Measurements from ENCODE around the gene MS4A2.
A peak's percentile ranks its signal among the peaks of the same experiment; 100 is the strongest.
"Not testable (repeated sequence)": the region's sequence is repeated elsewhere in the genome, so short reads cannot be mapped to it uniquely, and the experiment has no call there.

Gene MS4A2

DNA sequence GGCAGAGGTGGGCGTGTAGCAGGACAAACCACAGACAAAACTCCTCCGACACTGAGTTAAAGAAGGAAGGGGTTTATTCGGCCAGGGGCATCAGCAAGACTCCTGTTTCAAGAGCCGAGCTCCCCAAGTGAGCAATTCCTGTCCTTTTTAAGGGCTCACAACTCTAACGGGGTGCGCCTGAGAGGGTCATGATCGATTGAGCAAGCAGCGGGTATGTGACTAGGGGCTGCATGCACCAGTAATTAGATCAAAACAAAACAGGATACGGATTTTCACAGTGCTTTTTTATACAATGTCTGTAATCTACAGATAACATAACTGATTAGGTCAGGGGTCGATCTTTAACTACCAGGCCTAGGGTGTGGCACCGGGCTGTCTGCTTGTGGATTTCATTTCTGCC is 12.9 kb downstream of the MS4A2 start:
- not testable (repeated sequence) for DNase-seq (ENCODE audit: low read depth)

DNA sequence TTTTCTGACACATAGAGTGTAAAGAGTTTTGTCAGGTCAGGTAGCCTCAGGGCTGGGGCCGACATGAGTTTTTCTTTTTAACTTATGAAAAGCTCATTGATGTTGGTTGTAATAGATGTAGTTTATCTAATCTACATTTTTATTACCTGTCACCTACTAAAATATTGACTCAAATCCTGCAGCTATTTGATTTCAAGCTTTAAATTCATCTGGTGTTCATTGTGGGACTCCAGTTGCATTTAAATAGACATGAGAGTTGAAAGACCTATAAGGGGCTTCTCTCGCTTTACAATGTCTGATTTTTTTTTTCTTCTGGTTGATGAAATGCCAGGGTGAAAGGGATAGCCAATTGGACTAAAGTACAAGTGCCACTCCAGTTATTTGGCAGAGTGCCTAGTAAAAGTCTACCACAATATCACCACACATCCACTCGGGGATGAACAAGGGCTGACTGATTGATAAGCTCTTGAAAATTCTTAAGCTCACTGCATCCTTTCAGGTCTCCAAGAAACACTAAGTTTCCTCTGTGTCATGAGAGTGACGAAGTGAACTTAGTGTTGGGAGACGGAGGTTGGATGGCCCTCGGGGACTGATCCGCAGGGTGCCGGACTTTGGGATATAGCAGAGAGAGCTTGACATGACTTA is 16.1 kb downstream of the MS4A2 start:
- not testable (repeated sequence) for DNase-seq (ENCODE audit: low read depth)

DNA sequence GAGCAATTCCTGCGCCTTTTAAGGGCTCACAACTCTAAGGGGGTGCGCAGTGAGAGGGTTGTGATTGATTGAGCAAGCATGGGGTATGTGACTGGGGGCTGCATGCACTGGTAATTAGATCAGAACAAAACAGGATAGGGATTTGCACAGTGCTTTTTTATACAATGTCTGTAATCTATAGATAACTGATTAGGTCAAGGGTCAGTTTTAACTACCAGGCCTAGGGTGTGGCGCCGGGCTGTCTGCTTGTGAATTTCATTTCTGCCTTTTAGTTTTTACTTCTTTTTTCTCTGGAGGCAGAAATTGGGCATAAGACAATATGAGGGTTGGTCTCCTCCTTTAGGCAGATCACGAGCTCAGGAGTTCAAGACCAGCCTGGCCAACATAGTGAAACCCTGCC is 20.2 kb downstream of the MS4A2 start:
- not testable (repeated sequence) for DNase-seq (ENCODE audit: low read depth)

DNA sequence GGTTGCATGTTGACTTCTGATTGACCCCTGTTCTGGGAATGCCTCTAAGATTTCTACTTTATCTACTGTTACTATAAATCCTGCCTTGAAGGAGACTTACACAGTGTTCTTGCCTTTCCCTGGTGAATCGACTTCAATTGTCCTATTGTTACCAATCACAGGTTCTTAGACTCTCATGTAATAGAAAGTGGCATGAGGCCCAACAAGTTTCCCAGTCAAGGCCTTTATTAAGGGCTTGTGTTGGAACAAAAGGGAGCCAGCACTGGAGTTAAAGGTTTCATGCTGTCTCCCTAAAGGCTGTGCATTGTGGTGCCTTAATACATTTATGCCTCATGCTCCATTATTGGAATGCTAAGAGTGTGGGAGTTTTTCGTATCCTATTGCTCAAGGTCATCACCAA is 23.3 kb downstream of the MS4A2 start:
- no peak for DNase-seq (ENCODE audit: low read depth)

DNA sequence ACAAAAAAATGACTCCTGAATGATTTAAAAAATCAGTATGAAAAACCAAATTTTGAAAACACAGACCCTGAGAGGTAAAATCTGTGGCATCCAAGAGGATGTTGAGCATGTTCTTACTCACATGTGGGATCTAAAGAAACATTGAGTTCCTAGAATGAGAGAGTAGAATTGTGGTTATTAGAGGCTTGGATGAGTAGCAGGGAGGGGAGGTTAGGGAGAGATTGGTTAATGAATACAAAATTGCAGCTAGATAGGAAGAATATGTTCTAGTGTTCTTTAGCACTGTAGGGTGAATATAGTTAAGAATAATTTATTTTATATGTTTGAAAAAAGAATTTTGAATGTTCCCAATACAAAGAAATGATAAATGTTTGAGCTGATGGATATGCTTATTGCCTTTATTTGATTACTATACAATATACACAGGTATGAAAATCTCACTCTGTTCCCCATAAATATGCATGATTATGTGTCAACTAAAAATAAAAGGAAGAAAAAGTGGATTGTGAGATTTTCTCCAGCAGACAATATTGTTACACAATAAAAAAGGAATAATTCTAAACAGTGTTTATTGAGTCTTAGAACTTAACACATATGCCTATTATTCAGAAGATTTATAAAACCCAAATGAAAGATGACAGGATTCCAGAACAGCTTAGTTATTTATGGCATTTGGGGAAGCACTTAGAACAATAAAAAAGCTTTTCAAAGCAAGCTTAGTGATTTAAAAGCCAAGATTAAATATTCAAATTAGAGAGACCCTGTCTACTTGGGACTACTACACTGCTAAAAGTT is 28.7 kb downstream of the MS4A2 start:
- no peak for DNase-seq (ENCODE audit: low read depth)

DNA sequence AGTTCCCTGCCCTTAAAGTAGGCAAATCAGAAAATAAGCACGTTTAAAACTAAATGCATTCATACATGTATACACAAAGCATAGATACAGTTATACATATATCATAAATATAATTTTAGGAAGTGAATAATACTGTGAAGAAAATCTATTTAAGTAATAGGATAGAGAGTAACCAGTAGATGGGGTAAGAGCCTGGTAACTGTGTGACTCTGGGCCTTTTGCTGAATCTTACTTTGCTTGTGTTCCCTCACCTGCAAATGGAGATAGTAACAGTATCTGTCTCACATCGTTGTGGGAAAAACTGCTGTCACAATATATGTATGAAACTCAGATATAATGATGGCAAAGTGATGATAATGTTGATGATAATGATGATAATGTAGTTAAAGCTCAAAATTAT is 29.9 kb downstream of the MS4A2 start:
- no peak for DNase-seq (ENCODE audit: low read depth)

DNA sequence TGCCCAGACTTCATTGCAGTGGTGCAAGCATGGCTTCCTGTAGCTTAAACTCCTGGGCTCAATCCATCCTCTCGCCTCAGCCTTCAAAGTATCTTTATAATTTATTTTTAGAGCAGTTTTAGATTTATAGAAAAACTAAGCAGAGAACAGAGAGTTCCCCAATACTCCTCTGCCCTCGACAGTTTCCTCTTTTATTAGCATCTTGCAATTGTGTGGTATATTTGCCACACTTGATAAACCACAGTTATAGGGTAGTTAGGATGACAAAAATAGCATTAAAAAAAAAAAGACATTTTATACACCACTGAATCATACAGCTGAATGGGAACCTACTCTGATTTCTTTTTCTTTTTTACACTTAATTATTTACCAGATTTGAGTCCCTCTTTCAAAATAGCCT is 31.2 kb downstream of the MS4A2 start:
- no peak for DNase-seq (ENCODE audit: low read depth)

DNA sequence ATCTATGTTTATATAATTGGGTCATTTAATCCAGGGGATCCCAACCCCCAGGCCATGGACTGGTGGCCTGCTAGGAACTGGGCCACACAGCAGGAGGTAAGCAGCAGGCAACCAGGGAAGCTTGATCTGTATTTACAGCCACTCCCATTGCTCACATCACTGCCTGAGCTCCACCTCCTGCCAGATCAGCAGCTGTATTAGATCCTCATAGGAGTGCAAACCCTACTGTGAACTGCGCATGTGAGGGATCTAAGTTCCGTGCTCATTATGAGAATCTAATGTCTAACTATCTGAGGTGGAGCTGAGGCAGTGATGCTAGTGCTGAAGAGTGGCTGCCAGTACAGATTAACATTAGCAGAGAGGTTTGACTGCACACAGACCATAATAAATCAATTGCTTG is 32.8 kb downstream of the MS4A2 start:
- no peak for DNase-seq (ENCODE audit: low read depth)

DNA sequence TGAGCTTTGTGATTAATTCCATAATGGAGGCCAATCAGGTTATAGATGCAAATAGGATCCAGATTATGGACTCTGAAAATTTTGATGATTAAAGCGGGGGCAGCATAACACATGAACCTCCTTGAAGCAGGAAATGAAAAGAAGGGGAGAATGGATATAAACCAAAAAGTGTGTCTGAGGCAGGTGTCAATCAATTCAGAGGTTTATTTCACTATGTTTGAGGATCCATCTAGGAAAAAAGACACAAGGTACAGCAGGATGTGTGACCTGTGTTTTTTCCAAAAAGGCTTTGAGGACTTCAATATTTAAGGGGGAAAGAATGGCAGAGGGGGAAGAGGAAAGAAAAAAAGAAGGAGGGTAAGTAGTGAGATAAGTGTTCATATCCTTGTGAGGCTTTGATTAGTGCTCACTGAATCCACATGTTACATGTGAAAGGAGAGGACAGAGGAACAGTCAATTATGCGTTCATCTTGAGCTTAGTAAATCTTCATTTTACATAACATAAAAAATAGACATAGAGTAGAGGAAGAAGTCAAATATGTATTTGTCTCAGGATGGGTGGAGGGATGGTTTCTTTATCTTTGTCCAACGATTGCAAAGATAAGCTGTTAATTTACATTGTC is 34.1 kb downstream of the MS4A2 start:
- no peak for DNase-seq (ENCODE audit: low read depth)

DNA sequence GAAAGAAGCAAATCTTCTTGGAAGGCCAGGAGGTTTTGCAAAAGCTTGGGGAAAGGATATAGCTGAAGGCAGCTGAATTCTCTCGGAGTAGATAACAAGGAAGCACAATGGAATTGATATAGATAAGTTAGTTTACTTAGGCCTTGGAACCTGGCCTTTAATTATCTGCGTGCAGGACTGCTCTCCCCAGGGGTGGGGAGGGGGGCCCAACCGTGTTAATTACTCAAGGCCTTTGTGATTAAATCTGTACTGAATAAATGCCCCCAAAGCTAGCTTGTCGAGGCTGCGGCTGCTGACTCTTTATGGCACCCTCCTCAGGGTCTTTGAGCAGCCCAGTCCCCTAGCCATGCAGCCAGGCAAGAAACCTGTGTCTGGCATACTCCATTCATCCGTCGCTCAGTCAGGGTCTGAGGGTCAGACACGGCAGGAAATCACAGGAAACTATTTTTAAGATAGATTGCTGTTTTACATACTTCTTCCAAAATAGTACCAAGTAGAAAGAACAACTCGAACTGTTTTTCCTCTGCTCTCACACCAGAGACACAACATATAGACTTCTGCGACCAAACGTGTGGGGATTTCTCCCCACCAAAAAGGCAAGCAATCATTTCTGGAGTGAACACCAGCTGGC is 36.5 kb downstream of the MS4A2 start:
- no peak for DNase-seq (ENCODE audit: low read depth)

DNA sequence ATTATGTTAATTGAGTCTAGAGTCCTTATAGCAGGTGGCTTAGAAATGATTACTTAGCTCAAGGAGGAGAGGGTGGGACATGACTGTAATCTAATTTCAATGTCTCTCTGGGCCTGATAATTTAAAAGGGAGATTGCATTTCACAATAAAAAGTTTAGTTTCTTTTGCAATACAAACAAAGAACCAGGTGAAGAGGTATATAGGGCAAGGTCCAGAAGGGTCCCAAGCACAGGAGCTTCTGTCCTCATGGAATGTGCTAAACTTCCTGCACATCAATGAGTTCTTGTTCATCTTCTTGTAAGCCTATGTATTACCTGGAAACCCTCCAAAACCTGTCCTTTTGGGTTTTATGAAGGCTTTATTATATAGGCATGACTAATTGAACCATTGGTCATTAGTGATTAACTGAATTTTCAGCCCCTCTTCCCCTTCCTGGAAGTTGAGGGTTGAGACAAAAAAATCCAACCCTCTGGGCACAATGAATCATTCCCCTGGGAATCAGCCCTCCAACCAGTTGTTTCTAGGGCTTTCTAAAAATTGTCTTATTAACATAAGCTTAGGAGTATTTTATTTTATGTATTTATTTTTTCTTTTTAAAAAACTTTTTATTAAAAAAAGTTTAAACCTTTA is 37.6 kb downstream of the MS4A2 start:
- no peak for DNase-seq (ENCODE audit: low read depth)

DNA sequence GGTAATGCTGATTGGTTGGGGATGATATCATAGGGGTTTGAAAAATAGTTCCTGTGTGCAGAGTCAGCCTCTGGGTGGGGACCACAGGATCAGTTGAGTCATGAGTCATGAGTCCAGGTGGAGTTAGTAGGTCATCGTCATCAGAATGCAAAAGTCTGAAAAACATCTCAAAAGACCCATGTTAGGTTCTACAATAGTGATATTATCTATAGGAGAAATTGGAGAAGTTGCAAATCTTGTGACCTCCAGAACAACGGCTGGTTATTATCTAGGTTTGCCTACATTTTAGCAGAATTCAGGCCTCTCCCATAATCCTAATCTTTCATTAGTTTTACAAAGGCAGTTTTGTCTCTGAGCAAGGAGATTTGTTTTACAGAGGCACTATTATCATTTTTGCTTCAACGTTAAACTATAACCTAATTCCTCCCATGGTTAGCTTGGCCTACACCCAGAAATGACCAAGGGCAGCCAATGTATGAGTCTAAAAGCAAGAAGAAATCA is 38.9 kb downstream of the MS4A2 start:
- DNase-seq (ENCODE audit: low read depth) = no peak

DNA sequence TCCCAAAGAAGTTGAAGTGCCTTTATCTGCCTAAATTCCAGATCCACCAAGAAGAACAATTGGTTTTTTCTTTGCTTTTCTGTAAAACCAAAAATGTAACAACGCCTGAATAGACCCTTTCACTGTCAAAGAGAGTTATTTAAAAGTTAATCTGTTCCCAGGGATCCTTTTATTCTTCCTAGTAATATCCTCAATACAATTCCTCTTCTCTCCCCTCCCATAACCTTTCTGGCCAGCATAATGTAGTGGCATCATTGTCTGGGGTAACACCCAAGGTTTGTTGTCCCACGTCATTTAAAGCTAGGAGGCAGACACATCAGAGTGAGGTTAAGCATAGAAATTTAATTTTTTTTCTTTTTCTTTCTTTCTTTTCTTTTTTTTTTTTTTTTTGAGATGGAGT is 39.9 kb downstream of the MS4A2 start:
- no peak for DNase-seq (ENCODE audit: low read depth)

DNA sequence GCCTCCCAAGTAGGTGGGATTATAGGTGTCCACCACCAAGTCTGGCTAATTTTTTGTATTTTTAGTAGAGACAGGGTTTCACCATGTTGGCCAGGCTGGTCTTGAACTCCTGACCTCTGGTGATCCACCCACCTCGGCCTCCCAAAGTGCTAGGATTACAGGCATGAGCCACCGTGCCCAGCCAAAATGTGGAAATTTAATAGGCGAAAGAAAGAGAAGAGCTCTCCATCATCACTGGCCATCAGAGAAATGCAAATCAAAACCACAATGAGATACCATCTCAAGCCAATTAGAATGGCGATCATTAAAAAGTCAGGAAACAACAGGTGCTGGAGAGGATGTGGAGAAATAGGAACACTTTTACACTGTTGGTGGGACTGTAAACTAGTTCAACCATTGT is 40.4 kb downstream of the MS4A2 start:
- not testable (repeated sequence) for DNase-seq (ENCODE audit: low read depth)

DNA sequence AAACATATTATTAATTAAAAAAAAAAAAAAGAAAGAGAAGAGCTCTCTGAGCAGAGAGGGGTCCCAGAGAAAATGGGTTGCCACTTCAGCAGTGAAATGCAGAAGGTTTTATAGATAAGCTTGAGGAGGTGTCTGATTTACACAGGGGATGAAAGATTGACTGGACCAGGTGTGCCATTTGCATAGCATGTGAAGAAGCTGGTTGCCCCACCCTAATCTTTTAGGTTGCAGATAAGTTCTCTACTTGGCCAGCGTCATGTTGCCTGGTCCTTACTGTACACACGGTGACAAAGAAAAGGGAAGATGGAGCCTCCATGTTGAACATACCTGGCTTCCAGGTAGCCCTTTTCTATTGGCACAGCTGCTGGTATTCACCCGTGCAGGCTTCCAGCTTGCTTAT is 41.4 kb downstream of the MS4A2 start:
- DNase-seq (ENCODE audit: low read depth) = no peak

DNA sequence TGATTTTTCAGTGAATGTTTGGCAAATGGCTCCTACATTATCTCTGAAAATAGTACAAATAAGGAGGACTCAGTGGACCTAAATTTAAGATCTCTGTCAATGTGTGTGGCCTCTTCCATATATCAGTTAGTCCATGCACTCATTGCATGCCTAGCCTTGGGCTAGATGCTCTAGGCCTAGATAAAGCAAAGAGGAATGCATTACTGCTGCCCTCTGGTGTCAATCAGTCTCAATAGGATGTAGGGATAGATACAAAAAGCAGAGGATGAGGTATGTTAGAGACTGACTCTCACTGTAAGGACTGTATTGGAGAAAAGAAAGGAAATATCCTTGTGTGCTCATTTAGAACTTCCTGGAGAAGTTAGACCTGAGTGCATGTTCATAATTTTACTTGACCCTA is 42.0 kb downstream of the MS4A2 start:
- peak; percentile 18 for DNase-seq (ENCODE audit: low read depth)

DNA sequence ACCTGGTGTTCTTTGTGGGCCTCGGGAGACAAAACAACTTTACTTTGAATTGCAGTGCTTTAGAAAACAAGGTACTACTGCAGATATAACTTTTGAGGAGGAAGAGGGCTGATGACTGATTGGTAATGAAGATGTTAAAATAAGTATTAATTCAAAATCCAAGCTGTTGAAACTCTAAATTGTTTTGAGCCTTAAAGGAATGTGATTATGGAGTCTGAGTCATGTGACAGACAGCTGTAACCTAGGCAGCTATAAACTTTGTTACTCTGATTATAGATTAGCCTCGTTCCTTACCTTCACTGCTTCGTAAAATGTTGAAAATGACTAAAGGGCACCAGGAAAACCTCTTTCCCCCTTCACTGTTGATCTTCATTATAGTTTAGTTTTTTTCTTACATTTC is 43.4 kb downstream of the MS4A2 start:
- DNase-seq (ENCODE audit: low read depth) = no peak

DNA sequence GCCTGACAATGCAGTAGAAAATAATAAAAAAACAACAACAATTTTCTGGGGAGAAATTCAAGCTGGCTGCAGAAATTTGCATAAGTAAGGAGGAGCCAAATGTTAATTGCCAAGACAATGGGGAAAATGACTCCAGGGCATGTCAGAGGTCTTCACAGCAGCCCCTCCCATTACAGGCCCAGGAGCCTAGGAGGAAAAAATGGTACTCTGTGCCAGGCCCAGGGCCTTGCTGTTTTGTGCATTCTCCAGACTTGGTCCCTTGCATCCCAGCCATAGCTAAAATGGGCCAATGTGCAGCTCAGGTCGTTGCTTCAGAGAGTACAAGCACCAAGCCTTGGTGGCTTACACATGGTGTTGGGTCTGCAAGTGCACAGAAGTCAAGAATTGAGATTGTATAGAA is 45.5 kb downstream of the MS4A2 start:
- no peak for DNase-seq (ENCODE audit: low read depth)

DNA sequence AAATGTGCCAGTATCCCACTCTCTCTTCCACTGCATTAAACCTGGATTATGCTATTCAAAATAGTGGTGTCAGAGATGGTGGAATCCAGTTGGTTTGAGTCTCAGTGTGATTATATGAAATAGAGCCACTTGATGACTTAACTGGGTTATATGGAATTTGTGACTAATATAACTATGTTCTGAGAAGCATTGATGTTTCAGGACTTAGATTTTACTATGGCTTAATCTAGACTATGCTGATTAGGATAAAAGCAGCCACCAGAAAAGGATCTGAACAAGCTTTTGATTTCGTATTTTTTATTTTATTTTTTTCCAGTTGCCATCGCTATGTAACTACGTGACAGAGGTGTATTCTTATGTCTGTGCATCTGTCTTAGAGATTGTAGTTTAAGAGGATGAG is 55.3 kb downstream of the MS4A2 start:
- DNase-seq (ENCODE audit: low read depth) = no peak

DNA sequence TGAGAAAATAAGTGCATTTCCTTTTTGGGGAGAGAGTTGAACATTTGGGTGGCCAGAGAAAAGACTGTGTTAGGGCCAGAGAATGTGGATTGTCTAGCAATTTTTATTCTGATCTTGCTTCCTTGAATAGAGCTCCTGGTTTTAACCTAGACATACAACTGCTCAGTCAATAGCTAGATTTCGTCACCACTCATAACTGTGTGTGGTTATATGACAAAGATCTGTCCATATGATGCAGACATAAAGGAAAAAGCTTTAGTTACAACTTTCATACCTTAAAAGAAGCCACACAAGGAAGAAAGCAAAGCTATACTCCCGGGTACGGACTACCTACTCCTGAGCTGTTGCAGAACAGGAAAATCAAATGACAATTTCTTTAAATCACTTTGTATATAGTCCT is 57.2 kb downstream of the MS4A2 start:
- DNase-seq (ENCODE audit: low read depth) = no peak
